Stimulated activated CD4-positive, alpha-beta T cell treated with anti-CD3 and anti-CD28 coated beads, Interleukin-15, amount 100 ng/mL, for 24 hours (primary cell): Measurements from ENCODE around the gene SPIRE2.
"Not testable (repeated sequence)": the region's sequence is repeated elsewhere in the genome, so short reads cannot be mapped to it uniquely, and the experiment has no call there.

Experiments
- DNase-seq: peaks from one replicate; pipeline ENCODE4 v3.0.0-alpha.2; 2020

Gene SPIRE2

GRCh38 chr16:89828199-89828869 is at the start of gene SPIRE2:
Gene SPIRE2, plus strand, starts transcription at chr16:89828475. Its CDS starts 76 bp downstream, at chr16:89828551.
- peak; percentile 75 for DNase-seq

GRCh38 chr16:89779231-89779908 is 48.9 kb upstream of the SPIRE2 start:
- DNase-seq = no peak

- no peak for DNase-seq
Measured at GRCh38 chr16:89779909-89780305, 48.4 kb upstream of the SPIRE2 start.

- no peak for DNase-seq
Measured at GRCh38 chr16:89782489-89782888, 45.8 kb upstream of the SPIRE2 start.

- DNase-seq = not testable (repeated sequence)
Measured at GRCh38 chr16:89783952-89784351, 44.3 kb upstream of the SPIRE2 start.

GRCh38 chr16:89784406-89784805 is 43.9 kb upstream of the SPIRE2 start:
- no peak for DNase-seq

- no peak for DNase-seq
Measured at GRCh38 chr16:89785523-89786155, 42.6 kb upstream of the SPIRE2 start.

GRCh38 chr16:89786474-89787364 is 41.6 kb upstream of the SPIRE2 start:
- DNase-seq = no peak

GRCh38 chr16:89787365-89787805 is 40.9 kb upstream of the SPIRE2 start:
- no peak for DNase-seq

GRCh38 chr16:89791278-89791995 is 36.8 kb upstream of the SPIRE2 start:
- no peak for DNase-seq

- peak; percentile 48 for DNase-seq
Measured at GRCh38 chr16:89793092-89793491, 35.2 kb upstream of the SPIRE2 start.

GRCh38 chr16:89793955-89794354 is 34.3 kb upstream of the SPIRE2 start:
- DNase-seq = no peak

- no peak for DNase-seq
Measured at GRCh38 chr16:89795676-89796075, 32.6 kb upstream of the SPIRE2 start.

GRCh38 chr16:89796104-89796503 is 32.2 kb upstream of the SPIRE2 start:
- DNase-seq = no peak

GRCh38 chr16:89798126-89798525 is 30.1 kb upstream of the SPIRE2 start:
- DNase-seq = no peak

- no peak for DNase-seq
Measured at GRCh38 chr16:89798832-89799370, 29.4 kb upstream of the SPIRE2 start.

- no peak for DNase-seq
Measured at GRCh38 chr16:89801800-89802199, 26.5 kb upstream of the SPIRE2 start.

GRCh38 chr16:89805136-89805905 is 23.0 kb upstream of the SPIRE2 start:
- DNase-seq = no peak

- not testable (repeated sequence) for DNase-seq
Measured at GRCh38 chr16:89806589-89807193, 21.6 kb upstream of the SPIRE2 start.

- DNase-seq = no peak
Measured at GRCh38 chr16:89808475-89808874, 19.8 kb upstream of the SPIRE2 start.

GRCh38 chr16:89811321-89811720 is 17.0 kb upstream of the SPIRE2 start:
- no peak for DNase-seq
